T follicular helper cell (primary cell): Measurements from ENCODE around the gene ACSS3.
"Not testable (repeated sequence)": the region's sequence is repeated elsewhere in the genome, so short reads cannot be mapped to it uniquely, and the experiment has no call there.

ENCODE experiments used
- DNase-seq: peaks from one replicate; pipeline ENCODE4 v3.0.0-alpha.2; 2020; ENCODE audit warnings: low read depth

Gene ACSS3

DNA sequence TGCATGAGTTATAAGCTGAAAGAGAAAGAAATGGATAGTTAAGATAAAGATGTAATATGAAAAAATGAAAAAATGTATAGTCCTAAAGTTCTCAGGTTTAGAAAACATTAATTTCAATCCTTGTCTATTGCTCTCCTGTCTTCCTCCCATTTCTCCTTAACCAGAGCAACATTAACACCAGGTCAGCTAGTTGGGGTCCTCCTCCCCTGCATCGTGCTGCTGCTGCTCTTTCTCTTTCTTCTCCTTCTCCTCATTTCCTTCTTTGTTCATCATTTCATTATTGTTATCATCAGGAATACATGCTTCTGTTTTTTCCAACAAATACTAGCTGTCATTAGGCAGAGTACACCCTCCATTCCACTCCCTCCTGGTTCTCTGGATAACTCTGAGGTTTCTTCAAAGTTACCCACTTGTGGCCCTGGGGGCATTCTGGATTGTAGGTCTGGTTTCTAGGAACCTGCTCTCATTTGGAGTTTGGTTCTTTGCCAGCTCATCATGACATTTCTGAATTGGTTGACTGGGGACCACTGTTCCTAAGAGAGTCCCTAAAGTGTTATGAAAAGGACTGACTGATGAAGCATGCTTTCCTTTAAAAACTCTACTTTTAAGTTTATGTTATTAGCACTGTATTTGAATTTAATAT, 17.0 kb downstream of the ACSS3 start:
- no peak for DNase-seq

- DNase-seq = no peak
These were observed 17.8 kb downstream of the ACSS3 start for GRCh38 chr12:81095501-81096232.

DNA sequence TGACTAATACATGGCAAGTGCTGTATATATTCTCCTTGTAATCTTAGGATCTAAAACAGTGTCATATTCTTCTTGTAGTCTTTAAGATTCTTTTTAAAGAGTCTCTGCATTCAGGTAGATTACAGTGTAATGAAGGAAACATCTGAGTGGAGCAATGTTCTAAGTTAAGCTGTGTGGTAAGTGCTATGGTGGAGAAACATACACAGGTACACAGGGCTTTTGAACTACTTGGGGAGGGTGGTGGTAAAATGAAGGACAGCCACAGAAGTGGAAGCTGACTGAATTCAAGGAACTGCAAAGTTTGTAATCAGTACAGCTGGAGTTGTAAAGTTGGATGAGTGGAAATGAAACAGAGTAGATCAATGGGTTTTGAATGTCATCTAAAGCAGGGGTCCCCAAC, 27.8 kb downstream of the ACSS3 start:
- DNase-seq = no peak

GRCh38 chr12:81114226-81114625, 36.3 kb downstream of the ACSS3 start:
- DNase-seq = no peak

DNA sequence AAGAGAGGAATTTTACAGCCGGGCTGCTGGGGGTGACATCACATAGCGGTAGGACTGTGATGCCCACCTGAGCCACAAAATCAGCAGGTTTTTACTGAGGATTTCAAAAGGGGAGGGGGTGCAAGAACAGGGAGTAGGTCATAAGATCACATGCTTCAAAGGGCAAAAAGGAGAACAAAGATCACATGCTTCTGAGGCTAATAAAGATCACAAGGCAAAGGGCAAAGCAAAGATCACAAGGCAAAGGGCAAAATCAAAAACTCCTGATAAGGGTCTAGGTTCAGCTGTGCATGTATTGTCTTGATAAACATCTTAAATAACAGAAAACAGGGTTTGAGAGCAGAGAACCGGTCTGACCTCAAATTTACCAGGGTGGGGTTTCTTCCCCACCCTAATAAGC, 41.2 kb downstream of the ACSS3 start:
- DNase-seq = not testable (repeated sequence)

- DNase-seq = no peak
These were observed 43.1 kb downstream of the ACSS3 start for GRCh38 chr12:81120961-81121360.

GRCh38 chr12:81123611-81124010, 45.7 kb downstream of the ACSS3 start:
- DNase-seq = no peak

DNA sequence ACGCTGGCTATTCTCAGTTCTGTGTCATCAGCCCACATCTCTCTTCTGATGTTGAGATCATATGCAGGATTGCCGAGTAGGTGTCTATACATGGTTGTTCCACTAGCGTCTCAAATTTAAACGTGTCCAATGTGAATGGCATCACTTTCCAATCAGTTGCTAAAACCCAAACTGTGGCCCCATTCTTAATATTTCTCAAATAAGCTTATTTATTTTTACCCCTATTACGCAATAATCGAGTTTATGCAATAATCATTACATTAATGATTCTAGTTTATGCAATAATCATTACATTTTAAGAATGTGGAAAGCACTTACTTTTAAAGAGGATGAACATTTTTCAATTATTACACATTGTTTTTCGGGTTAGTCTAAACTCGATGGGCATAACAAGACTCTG, 47.8 kb downstream of the ACSS3 start:
- no peak for DNase-seq

DNA sequence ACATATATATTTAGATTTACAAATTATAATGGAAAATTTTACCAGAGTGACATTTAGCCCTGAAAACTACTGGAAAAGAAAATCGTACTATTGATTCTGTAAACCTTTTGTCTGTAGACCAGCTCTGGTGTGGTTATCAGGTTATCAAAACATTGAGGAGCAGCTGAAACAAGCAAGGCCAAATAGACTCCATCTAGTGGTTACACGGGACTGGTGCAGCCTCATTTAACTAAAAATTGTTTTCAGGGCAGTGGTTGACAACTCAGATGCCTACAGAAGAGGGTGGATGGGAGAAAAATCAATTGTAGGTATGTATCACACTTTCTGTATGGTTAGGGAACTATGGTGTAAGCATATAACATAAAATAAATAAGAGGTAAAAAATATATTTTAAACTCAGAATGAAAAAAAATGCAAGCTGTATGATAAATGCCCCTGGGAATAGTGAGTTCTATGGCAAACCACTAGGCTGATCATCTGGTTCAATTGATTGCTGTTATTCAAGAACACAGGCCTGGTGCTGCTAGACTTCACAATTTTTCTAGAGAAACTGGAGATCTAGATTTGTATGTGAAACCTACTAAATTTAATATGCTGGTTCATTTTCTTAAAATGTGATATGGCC, 51.2 kb downstream of the ACSS3 start:
- no peak for DNase-seq

DNA sequence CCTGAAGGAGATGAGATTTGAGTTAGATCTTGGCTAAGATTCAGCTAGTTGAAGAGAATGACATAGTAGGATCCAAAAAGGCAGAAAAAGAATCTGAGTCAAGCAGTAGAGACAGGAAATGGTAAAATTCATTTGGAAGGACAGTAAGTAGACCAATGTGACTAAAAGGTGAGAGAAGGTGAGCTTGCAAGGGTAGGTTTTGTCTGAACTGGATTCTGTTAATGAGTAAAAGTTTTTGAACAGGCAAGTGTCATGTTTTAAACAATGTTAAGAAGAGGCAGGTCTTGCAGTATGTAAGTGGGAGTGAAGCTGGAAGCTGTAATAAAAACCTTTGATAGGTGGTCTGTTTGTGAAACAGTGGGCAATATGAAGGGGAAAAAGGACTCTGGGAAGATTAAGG, 58.6 kb downstream of the ACSS3 start:
- DNase-seq = no peak

DNA sequence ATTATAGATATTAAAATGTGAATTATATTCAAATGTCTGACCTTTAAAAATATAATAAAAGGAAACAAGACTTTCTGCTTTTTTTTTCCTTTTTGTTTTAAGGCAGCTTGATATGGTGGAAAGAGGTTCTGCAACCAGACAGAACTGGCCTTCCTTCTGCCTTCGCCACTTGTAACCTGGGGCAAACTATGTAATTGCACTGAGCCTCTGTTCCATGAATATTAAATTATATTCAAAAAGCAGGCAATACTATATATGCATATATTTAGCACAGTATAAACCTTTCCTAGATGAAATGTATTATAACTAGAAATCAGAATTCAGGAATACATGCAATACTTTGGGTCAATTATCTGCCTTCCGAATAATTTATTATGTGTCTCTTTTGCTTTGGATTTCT, 59.9 kb downstream of the ACSS3 start:
- no peak for DNase-seq

DNA sequence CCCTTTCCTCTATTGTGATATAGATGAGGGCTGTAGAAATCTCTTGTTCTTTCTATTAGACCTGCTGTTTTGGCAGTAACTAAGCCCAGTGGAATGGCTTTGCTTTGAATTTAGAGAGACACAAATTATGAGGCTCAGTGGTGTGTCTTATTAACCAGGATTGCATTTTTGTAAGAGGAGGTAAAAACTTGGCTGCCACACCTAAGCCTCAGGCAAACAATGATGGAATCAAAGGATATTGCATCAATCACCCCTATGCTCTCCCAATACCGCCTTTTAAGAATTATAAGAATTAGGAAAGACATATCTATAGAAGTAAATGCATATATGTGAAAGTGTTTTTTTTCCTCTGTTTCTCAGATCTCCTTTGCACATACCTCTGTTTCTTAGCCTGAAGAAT, 63.3 kb downstream of the ACSS3 start:
- no peak for DNase-seq

DNA sequence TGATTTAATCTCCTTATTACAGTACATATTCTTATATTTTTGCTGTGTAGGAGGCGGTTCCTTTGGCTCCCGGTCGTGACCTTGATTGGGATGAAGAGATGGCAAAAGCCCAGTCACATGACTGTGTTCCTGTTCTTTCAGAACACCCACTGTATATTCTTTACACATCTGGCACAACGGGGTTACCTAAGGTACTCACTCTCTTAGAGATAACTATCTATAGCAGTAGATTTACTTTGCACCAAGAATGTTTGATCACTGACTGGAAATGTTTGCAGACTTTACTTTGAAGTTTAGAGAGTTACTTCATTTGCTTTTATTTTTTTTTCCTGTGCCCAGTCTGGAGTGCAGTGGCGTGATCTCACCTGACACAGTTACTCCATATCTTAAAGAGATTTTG, 65.2 kb downstream of the ACSS3 start:
- no peak for DNase-seq

GRCh38 chr12:81146228-81147225, 68.6 kb downstream of the ACSS3 start:
- DNase-seq = no peak

DNA sequence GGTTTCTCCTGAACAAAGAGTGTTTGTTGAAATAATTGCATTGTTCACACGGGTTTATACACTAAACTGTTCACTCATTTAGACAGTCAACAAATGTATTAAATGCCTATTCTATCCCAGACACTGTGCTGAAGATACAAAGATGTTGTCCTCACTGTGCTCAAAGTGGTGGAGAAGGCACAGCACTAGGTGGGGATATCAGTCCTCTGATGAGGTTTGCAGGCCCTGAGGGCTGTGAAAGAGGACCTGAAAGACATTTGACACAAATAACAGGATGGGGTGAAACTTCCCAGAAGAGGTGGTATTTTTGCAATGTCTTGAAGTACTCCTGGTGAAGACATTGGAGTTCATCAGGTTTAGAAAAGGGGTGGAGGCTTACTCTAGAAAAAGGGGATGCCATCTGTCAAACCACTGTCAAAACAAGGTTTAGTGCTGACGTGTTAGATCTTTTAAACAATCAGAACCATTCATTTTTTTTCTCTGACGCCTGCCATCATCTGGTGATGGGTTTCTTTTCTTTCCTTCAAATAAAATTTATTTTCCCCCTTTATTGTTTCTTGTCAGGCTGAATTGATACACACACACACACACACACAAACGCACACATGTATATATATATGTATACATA, 69.5 kb downstream of the ACSS3 start:
- DNase-seq = no peak

- no peak for DNase-seq
These were observed 72.5 kb downstream of the ACSS3 start for GRCh38 chr12:81150382-81150781.

DNA sequence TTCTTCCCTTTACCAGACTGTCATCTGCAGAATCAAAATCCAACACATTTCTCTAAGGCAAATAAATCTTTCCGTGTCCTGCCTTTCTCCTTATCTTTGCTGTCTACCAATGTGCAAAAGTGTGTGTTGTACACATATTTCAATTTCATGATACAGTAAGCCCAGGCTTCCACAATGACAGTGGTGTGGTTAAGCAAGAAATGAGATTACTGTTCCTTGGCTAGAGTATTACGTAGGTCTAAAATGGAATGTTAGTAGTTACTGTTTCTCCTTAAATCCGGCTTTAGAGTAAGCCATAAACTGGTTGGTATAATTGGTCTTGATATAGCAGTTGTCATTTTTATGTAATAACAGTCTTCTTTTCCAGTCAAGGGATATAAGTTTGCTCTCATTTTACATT, 82.0 kb downstream of the ACSS3 start:
- no peak for DNase-seq

GRCh38 chr12:81161680-81162079, 83.8 kb downstream of the ACSS3 start:
- no peak for DNase-seq

GRCh38 chr12:81162391-81163136, 84.7 kb downstream of the ACSS3 start:
- DNase-seq = no peak

- DNase-seq = no peak
These were observed 86.9 kb downstream of the ACSS3 start for GRCh38 chr12:81164827-81165226.

GRCh38 chr12:81166790-81167189, 88.9 kb downstream of the ACSS3 start:
- DNase-seq = no peak
